Measurements from ENCODE around the gene ZFY. TPM values are rescaled to one million over a fixed set of nuclear protein-coding genes. Genes with fewer than 3 reads are reported as not detected.
"Not testable (repeated sequence)": the region's sequence is repeated elsewhere in the genome, so short reads cannot be mapped to it uniquely, and the experiment has no call there.

The ZFY gene
- total RNA-seq, 5 donors from 2014 or later (not counting 1 experiment from before 2014, with no cell fraction given): 0.06 to 27.4 (median 24.9) TPM; not detected in 1

DNA sequence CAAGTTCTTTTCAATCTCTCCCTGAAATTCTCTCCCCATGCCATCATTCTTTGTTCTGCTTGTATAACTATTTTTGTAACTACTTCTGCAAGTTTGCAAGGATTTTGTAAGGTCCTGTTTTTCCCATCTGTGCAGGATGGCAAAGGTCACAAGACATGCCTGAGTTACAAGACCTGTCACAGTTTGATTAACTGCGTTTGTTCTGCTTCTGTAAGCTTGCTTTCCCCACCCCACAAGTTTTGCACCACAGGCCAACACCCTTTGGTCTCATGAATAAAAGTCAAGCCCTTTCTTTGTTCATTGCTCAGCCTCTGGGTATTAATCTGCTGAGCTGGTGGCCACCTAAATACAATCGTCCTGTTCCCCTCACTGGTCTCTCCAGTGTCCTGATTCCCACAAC, 70.8 kb downstream of the ZFY start:
- WGBS (ENCODE audit: insufficient coverage): 40% methylated on average over 1 of the region's 2 CpGs
- H3K27me3 ChIP-seq (replicated peaks in 1 of 2; ENCODE audit: control insufficient read depth in 2 of 2, extremely low read depth in 1 of 2, insufficient read depth in 2 of 2, low read length in 1 of 2); POLR2A ChIA-PET; ATAC-seq (replicated peaks in 1 of 4); H3K4me3 ChIP-seq (ENCODE audit: control insufficient read depth in 1 of 2, extremely low read depth in 1 of 2, low read length in 1 of 2); H3K27me3 Mint-ChIP-seq; H3K9me3 ChIP-seq; H3K27ac Mint-ChIP-seq; H3K27ac ChIP-seq (ENCODE audit: low read length); H3K36me3 ChIP-seq (ENCODE audit: control insufficient read depth in 2 of 2, extremely low read depth in 1 of 2, insufficient read depth in 1 of 2, low read length in 1 of 2); H3K9me3 Mint-ChIP-seq; H3K36me3 Mint-ChIP-seq; DNase-seq; CTCF ChIA-PET: not testable (repeated sequence)
- H3K4me1 ChIP-seq (ENCODE audit: control insufficient read depth in 1 of 2, extremely low read depth in 1 of 2, insufficient read depth in 2 of 2, low read length in 2 of 2): peaks cover 0 to 37% of the 10 kb centered on the region in 2 experiments
- peak overlapping the region in 1 of 3 donors; percentile 21 for H3K4me3 Mint-ChIP-seq
- H3K4me1 Mint-ChIP-seq: peaks cover 0 to 73% (median 0%) of the 10 kb centered on the region in 3 donors

DNA sequence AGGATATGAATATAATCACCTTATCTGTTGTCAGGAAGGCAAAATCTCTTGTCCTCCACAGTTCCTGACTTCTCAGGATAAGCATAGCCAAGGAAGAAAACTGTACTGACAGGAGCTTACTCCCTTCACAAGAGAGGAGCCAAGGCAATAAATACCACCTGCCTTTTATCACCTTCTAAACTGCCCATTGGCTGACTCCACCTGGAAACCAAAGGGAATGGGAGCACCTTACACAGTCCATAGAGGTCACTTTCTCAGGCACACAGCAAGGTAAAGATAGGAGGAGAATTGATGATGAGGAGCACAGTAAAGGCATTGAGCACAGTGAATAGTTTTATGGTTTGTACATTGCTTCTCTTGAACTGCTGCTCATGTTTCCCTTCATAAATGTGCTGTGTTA, 72.8 kb downstream of the ZFY start:
- ChIA-PET CTCF (no interaction called here), POLR2A (no interaction called here)
- peaks cover 0 to 2% of the 10 kb centered on the region in 2 donors for H3K36me3 ChIP-seq (ENCODE audit: control insufficient read depth in 2 of 2, extremely low read depth in 1 of 2, insufficient read depth in 1 of 2, low read length in 1 of 2)
- H3K36me3 Mint-ChIP-seq: peaks cover 8% of the 10 kb centered on the region
- no peak overlapping the region for H3K27ac ChIP-seq (ENCODE audit: low read length)
- no peaks in the 10 kb centered on the region for H3K9me3 Mint-ChIP-seq
- H3K4me3 ChIP-seq (ENCODE audit: control insufficient read depth in 1 of 2, extremely low read depth in 1 of 2, low read length in 1 of 2): no peak overlapping the region
- H3K4me1 ChIP-seq (ENCODE audit: control insufficient read depth in 1 of 2, extremely low read depth in 1 of 2, insufficient read depth in 2 of 2, low read length in 2 of 2): peaks cover 0 to 34% of the 10 kb centered on the region in 2 experiments
- DNase-seq: no peak
- H3K27ac Mint-ChIP-seq: no peak overlapping the region
- H3K27me3 Mint-ChIP-seq: no peaks in the 10 kb centered on the region
- H3K4me3 Mint-ChIP-seq: no peak overlapping the region
- no peaks in the 10 kb centered on the region for H3K9me3 ChIP-seq
- peaks cover 0 to 64% (median 0%) of the 10 kb centered on the region in 3 donors for H3K4me1 Mint-ChIP-seq
- no peak for ATAC-seq (replicated peaks in 1 of 4)
- H3K27me3 ChIP-seq (replicated peaks in 1 of 2; ENCODE audit: control insufficient read depth in 2 of 2, extremely low read depth in 1 of 2, insufficient read depth in 2 of 2, low read length in 1 of 2): no peaks in the 10 kb centered on the region

DNA sequence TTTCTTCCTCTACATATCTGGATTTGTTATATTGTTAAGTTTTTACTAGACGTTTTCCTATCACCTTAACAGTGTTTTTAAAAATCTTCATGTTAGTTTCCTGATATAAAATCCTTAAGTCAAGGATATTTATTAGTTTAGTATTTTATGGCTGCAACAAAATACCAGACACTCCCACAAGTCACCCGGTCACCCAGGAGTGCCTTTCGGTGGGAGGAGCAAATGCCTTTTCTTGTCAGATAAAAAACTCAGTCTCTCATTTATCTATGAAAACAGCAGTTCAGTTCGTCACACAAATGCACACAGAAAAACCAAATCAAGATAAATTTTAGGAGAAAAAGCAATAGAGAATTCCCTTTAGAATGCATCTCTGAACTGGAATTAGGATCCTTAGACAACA, 77.0 kb downstream of the ZFY start:
- no peak overlapping the region for H3K27ac ChIP-seq (ENCODE audit: low read length)
- POLR2A ChIA-PET: no interaction called here

DNA sequence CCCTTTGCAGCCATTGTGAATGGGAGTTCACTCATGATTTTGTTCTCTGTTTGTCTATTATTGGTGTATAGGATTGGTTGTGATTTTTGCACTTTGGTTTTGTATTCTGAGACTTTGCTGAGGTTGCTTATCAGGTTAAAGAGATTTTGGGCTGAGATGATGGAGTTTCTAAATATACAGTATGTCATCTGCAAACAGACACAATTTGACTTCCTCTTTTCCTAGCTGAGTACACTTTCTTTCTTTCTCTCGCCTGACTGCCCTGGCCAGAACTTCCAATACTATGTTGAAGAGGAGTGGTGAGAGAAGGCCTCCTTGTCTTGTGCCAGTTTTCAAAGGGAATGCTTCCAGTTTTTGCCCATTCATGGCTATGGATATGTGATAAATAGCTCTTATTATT, 81.4 kb downstream of the ZFY start:
- H3K9me3 ChIP-seq: no peaks in the 10 kb centered on the region
- H3K27ac ChIP-seq (ENCODE audit: low read length): no peak overlapping the region
- peaks cover 0 to 59% (median 0%) of the 10 kb centered on the region in 3 donors for H3K4me1 Mint-ChIP-seq
- ATAC-seq (replicated peaks in 1 of 4) (no peak), DNase-seq (no peak)
- POLR2A ChIA-PET: no interaction called here
- H3K4me3 Mint-ChIP-seq: no peak overlapping the region
- H3K9me3 Mint-ChIP-seq: no peaks in the 10 kb centered on the region
- no peak overlapping the region for H3K4me3 ChIP-seq (ENCODE audit: control insufficient read depth in 1 of 2, extremely low read depth in 1 of 2, low read length in 1 of 2)
- H3K27me3 Mint-ChIP-seq: no peaks in the 10 kb centered on the region
- H3K4me1 ChIP-seq (ENCODE audit: control insufficient read depth in 1 of 2, extremely low read depth in 1 of 2, insufficient read depth in 2 of 2, low read length in 2 of 2): no peaks in the 10 kb centered on the region
- H3K27me3 ChIP-seq (replicated peaks in 1 of 2; ENCODE audit: control insufficient read depth in 2 of 2, extremely low read depth in 1 of 2, insufficient read depth in 2 of 2, low read length in 1 of 2): no peaks in the 10 kb centered on the region
- CTCF ChIA-PET: no interaction called here
- no peak overlapping the region for H3K27ac Mint-ChIP-seq
- no CpG with 5 or more reads among the region's 1 CpG for WGBS (ENCODE audit: insufficient coverage)
- H3K36me3 ChIP-seq (ENCODE audit: control insufficient read depth in 2 of 2, extremely low read depth in 1 of 2, insufficient read depth in 1 of 2, low read length in 1 of 2): no peaks in the 10 kb centered on the region
- peaks cover 19% of the 10 kb centered on the region for H3K36me3 Mint-ChIP-seq

More for the DNA sequence above, 77.0 kb downstream of the ZFY start:
- Histone ChIP-seq H3K4me3 (ENCODE audit: control insufficient read depth in 1 of 2, extremely low read depth in 1 of 2, low read length in 1 of 2) (no peak overlapping the region), H3K4me1 (ENCODE audit: control insufficient read depth in 1 of 2, extremely low read depth in 1 of 2, insufficient read depth in 2 of 2, low read length in 2 of 2) (peaks cover 0 to 8% of the 10 kb centered on the region in 2 experiments), H3K36me3 (ENCODE audit: control insufficient read depth in 2 of 2, extremely low read depth in 1 of 2, insufficient read depth in 1 of 2, low read length in 1 of 2) (peaks cover 0 to 2% of the 10 kb centered on the region in 2 donors), H3K27me3 (replicated peaks in 1 of 2; ENCODE audit: control insufficient read depth in 2 of 2, extremely low read depth in 1 of 2, insufficient read depth in 2 of 2, low read length in 1 of 2) (no peaks in the 10 kb centered on the region), H3K9me3 (no peaks in the 10 kb centered on the region)
- Mint-ChIP-seq H3K36me3 (peaks cover 14% of the 10 kb centered on the region), H3K27me3 (no peaks in the 10 kb centered on the region), H3K4me3 (no peak overlapping the region), H3K9me3 (no peaks in the 10 kb centered on the region), H3K27ac (no peak overlapping the region), H3K4me1 (peaks cover 0 to 55% (median 0%) of the 10 kb centered on the region in 3 donors)
- ATAC-seq (replicated peaks in 1 of 4): no peak
- CTCF ChIA-PET: no interaction called here
- WGBS (ENCODE audit: insufficient coverage): no CpG with 5 or more reads among the region's 4 CpGs
- no peak for DNase-seq

DNA sequence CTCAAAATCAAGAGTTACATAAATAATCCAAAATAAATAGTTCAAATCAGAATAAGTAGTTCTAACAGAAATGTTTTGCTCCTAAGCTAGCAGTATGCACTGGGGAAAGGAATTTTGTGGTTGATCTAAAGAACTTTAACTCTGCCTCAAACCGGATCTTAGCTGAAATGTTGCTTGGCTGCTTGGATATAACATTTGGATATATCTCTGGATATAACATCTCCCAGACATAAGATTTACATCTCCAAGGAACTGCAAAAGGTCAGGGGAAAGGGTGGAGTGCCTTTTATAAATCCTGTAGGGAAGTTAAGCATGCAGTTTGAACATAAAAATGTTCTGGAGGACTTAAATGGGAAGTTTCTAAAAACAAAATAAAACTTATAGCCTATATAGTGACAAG, 83.4 kb downstream of the ZFY start:
- ChIA-PET CTCF (no interaction called here), POLR2A (no interaction called here)
- Histone ChIP-seq H3K4me1 (ENCODE audit: control insufficient read depth in 1 of 2, extremely low read depth in 1 of 2, insufficient read depth in 2 of 2, low read length in 2 of 2) (no peaks in the 10 kb centered on the region), H3K27me3 (replicated peaks in 1 of 2; ENCODE audit: control insufficient read depth in 2 of 2, extremely low read depth in 1 of 2, insufficient read depth in 2 of 2, low read length in 1 of 2) (no peaks in the 10 kb centered on the region), H3K9me3 (no peaks in the 10 kb centered on the region), H3K4me3 (ENCODE audit: control insufficient read depth in 1 of 2, extremely low read depth in 1 of 2, low read length in 1 of 2) (no peak overlapping the region), H3K36me3 (ENCODE audit: control insufficient read depth in 2 of 2, extremely low read depth in 1 of 2, insufficient read depth in 1 of 2, low read length in 1 of 2) (no peaks in the 10 kb centered on the region), H3K27ac (ENCODE audit: low read length) (no peak overlapping the region)
- no CpG with 5 or more reads among the region's 1 CpG for WGBS (ENCODE audit: insufficient coverage)
- Mint-ChIP-seq H3K9me3 (no peaks in the 10 kb centered on the region), H3K27me3 (no peaks in the 10 kb centered on the region), H3K4me3 (no peak overlapping the region), H3K36me3 (peaks cover 19% of the 10 kb centered on the region), H3K27ac (no peak overlapping the region), H3K4me1 (peaks cover 0 to 62% (median 0%) of the 10 kb centered on the region in 3 donors)
- ATAC-seq (replicated peaks in 1 of 4) (no peak), DNase-seq (no peak)

DNA sequence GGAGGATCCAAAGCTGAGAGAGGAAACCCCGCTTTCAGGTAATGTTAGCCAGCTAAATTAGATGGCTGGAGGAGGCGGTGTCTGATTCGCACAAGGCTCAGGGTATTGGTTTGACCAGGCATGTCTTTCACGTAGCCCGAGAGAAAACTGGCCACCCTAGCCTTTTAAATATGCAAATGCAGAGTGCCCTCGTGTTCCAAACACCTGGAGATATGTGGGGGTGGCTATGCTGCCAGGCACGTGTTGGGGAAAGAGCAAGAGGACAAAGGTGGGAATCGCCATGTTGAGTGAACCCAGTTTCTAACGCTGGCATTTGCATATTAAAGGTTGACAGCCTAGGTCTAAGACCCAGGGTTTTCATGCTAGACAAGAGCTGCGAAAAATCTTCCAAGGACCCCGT, 84.4 kb downstream of the ZFY start:
- Histone ChIP-seq H3K36me3 (ENCODE audit: control insufficient read depth in 2 of 2, extremely low read depth in 1 of 2, insufficient read depth in 1 of 2, low read length in 1 of 2) (no peaks in the 10 kb centered on the region), H3K27me3 (replicated peaks in 1 of 2; ENCODE audit: control insufficient read depth in 2 of 2, extremely low read depth in 1 of 2, insufficient read depth in 2 of 2, low read length in 1 of 2) (no peaks in the 10 kb centered on the region), H3K9me3 (no peaks in the 10 kb centered on the region), H3K4me3 (ENCODE audit: control insufficient read depth in 1 of 2, extremely low read depth in 1 of 2, low read length in 1 of 2) (no peak overlapping the region), H3K4me1 (ENCODE audit: control insufficient read depth in 1 of 2, extremely low read depth in 1 of 2, insufficient read depth in 2 of 2, low read length in 2 of 2) (no peaks in the 10 kb centered on the region), H3K27ac (ENCODE audit: low read length) (no peak overlapping the region)
- Mint-ChIP-seq H3K4me3 (no peak overlapping the region), H3K27ac (no peak overlapping the region), H3K4me1 (peaks cover 0 to 63% (median 0%) of the 10 kb centered on the region in 3 donors), H3K36me3 (peaks cover 19% of the 10 kb centered on the region), H3K9me3 (no peaks in the 10 kb centered on the region), H3K27me3 (no peaks in the 10 kb centered on the region)
- CTCF ChIA-PET: no interaction called here
- DNase-seq (no peak), ATAC-seq (replicated peaks in 1 of 4) (no peak)
- POLR2A ChIA-PET: no interaction called here
- 80% methylated on average over 1 of the region's 11 CpGs for whole genome bisulfite sequencing (ENCODE audit: insufficient coverage)

DNA sequence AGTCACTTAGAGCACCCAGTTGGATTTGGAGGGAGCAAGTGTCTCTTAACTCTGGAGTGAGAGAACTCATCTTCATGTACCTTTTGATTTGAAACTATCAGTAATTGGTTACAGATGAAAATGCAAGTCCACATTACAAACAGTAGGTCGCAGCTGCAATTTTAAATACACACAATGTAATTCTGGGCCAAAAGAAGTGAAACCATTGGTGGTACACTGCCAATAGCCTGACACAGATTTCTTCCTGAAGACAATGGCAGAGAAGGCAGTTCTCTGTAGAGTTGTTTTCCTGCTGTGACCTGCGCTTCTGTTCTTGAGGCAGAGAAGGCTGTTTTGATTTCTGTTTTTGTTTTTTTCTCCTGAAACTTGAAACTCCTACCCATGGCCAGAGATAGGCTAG, 86.0 kb downstream of the ZFY start:
- Histone ChIP-seq H3K4me3 (ENCODE audit: control insufficient read depth in 1 of 2, extremely low read depth in 1 of 2, low read length in 1 of 2) (no peak overlapping the region), H3K27me3 (replicated peaks in 1 of 2; ENCODE audit: control insufficient read depth in 2 of 2, extremely low read depth in 1 of 2, insufficient read depth in 2 of 2, low read length in 1 of 2) (no peaks in the 10 kb centered on the region), H3K9me3 (no peaks in the 10 kb centered on the region), H3K4me1 (ENCODE audit: control insufficient read depth in 1 of 2, extremely low read depth in 1 of 2, insufficient read depth in 2 of 2, low read length in 2 of 2) (no peaks in the 10 kb centered on the region), H3K27ac (ENCODE audit: low read length) (no peak overlapping the region), H3K36me3 (ENCODE audit: control insufficient read depth in 2 of 2, extremely low read depth in 1 of 2, insufficient read depth in 1 of 2, low read length in 1 of 2) (no peaks in the 10 kb centered on the region)
- Mint-ChIP-seq H3K4me1 (peaks cover 0 to 59% (median 0%) of the 10 kb centered on the region in 3 donors), H3K36me3 (peaks cover 16% of the 10 kb centered on the region), H3K27me3 (no peaks in the 10 kb centered on the region), H3K27ac (peak overlapping the region in 1 of 2 donors; percentile 63), H3K4me3 (no peak overlapping the region), H3K9me3 (no peaks in the 10 kb centered on the region)
- WGBS (ENCODE audit: insufficient coverage): no CpG with 5 or more reads among the region's 2 CpGs
- ATAC-seq (replicated peaks in 1 of 4) (no peak), DNase-seq (no peak)
- POLR2A ChIA-PET: no interaction called here
- CTCF ChIA-PET: no interaction called here

All from T-cell (primary cell).